ENCODE results near the gene CREM. TPM values are rescaled to one million over a fixed set of nuclear protein-coding genes. Genes with fewer than 3 reads are reported as not detected.

The CREM gene
- total RNA-seq, 1 experiment from 2014 or later: 20.0 TPM

GRCh38 chr10:35160743-35161142, 34.1 kb downstream of the CREM start:
- no peak overlapping the region for H3K23ac ChIP-seq (ENCODE audit: insufficient read length, low read depth, low read length)
- no peak overlapping the region for H3K56ac ChIP-seq (ENCODE audit: insufficient read length, low read depth, low read length)
- Mint-ChIP-seq H3K27me3 (ENCODE audit: low read depth) (no peaks in the 10 kb centered on the region), H3K36me3 (ENCODE audit: insufficient read depth in 1 of 3, low read depth in 3 of 3) (peaks cover 5 to 8% (median 6%) of the 10 kb centered on the region in 3 experiments; a peak in 4 of 7 replicates), H3K4me3 (no peak overlapping the region), H3K27ac (no peak overlapping the region), H3K9me3 (no peaks in the 10 kb centered on the region; a peak in 1 of 5 replicates), H3K4me1 (no peaks in the 10 kb centered on the region)
- H3K79me1 ChIP-seq (ENCODE audit: insufficient read depth, low read depth, low read length, poor library complexity, severe bottlenecking): no peaks in the 10 kb centered on the region
- no peaks in the 10 kb centered on the region for H3K4me1 ChIP-seq (ENCODE audit: insufficient read depth, low read length)
- no CpG with 5 or more reads among the region's 1 CpG for WGBS (ENCODE audit: extremely low coverage, insufficient read length, low lambda C conversion rate)
- no peak overlapping the region for H2BK15ac ChIP-seq (ENCODE audit: low read depth, low read length)
- H4K8ac ChIP-seq (replicated peaks; ENCODE audit: insufficient read length, low read depth, low read length): no peak overlapping the region
- no peak overlapping the region for H3K14ac ChIP-seq (ENCODE audit: insufficient read depth, low read length)
- no peak overlapping the region for H2AFZ ChIP-seq (ENCODE audit: low read length)
- no peak overlapping the region for H4K91ac ChIP-seq (ENCODE audit: insufficient read length, low read depth, low read length)
- no peak for TF ChIP-seq CTCF (conservative IDR thresholded peaks at IDR 0.05)
- H3K27ac ChIP-seq (ENCODE audit: insufficient read length, low read depth, low read length): no peak overlapping the region
- no peak overlapping the region for H3K18ac ChIP-seq (ENCODE audit: insufficient read length, low read depth, low read length)
- H3K4me2 ChIP-seq (ENCODE audit: insufficient read depth, insufficient read length, low read length): no peak overlapping the region
- no peak overlapping the region for H2AK5ac ChIP-seq (ENCODE audit: insufficient read length, low read length)
- H3K9ac ChIP-seq (ENCODE audit: extremely low read depth, insufficient read length, low read length): no peak overlapping the region
- no peaks in the 10 kb centered on the region for H3K9me3 ChIP-seq (ENCODE audit: control insufficient read depth, low read depth, low read length)
- no peak overlapping the region for H2BK12ac ChIP-seq (ENCODE audit: insufficient read length, low read depth, low read length)
- no peak overlapping the region for H3T11ph ChIP-seq (ENCODE audit: low read length)
- DNase-seq: no peak
- no peak overlapping the region for H2BK20ac ChIP-seq (ENCODE audit: low read depth, low read length, poor library complexity, severe bottlenecking)
- no peak overlapping the region for H2BK5ac ChIP-seq (ENCODE audit: insufficient read length, low read length)
- H4K20me1 ChIP-seq (ENCODE audit: control insufficient read depth, insufficient read depth, insufficient read length): no peaks in the 10 kb centered on the region
- H3K27me3 ChIP-seq (ENCODE audit: insufficient read depth, low read length): no peaks in the 10 kb centered on the region
- no peak overlapping the region for H2BK120ac ChIP-seq (ENCODE audit: low read depth, low read length, poor library complexity, severe bottlenecking)
- no peaks in the 10 kb centered on the region for H3K23me2 ChIP-seq (ENCODE audit: insufficient read length, low read depth, low read length, poor library complexity, severe bottlenecking)
- H3K79me2 ChIP-seq (ENCODE audit: insufficient read depth, low read length): no peaks in the 10 kb centered on the region
- H3K4ac ChIP-seq (ENCODE audit: low read depth, low read length): no peak overlapping the region
- no peak overlapping the region for H4K5ac ChIP-seq (ENCODE audit: insufficient read length, low read depth, low read length)
